Neural progenitor cell (in vitro differentiated cells): ENCODE results near the gene LHX1.

Experiments used
- CTCF ChIP-seq: fragments of 200-600 bp; sonication (generic); IDR thresholded peaks from 2 replicates; pipeline ENCODE4 v1.5.1; 2017; ENCODE audit warnings: antibody characterized with exemption, mild to moderate bottlenecking
- EZH2 ChIP-seq: fragments of 200-600 bp; sonication (generic); IDR thresholded peaks from 2 replicates; pipeline ENCODE4 v1.6.1; 2017; ENCODE audit warnings: antibody characterized with exemption, mild to moderate bottlenecking, moderate library complexity
- EZH2phosphoT487 ChIP-seq: fragments of 200-600 bp; sonication (generic); IDR thresholded peaks from 2 replicates; pipeline ENCODE4 v1.6.1; 2017; ENCODE audit warnings: antibody characterized with exemption

GRCh38 chr17:36910513-36910912, 26.8 kb upstream of the LHX1 start:
- no peak for TF ChIP-seq CTCF
- no peak for TF ChIP-seq EZH2
- no peak for TF ChIP-seq EZH2phosphoT487
